Gastrocnemius medialis (tissue), 4 donors: Measurements from ENCODE around the gene CD58. TPM values are rescaled to one million over a fixed set of nuclear protein-coding genes. Genes with fewer than 3 reads are reported as not detected.
"Not testable (repeated sequence)": the region's sequence is repeated elsewhere in the genome, so short reads cannot be mapped to it uniquely, and the experiment has no call there.

Experiments used
- ATAC-seq, 2 donors: fragments of 150-250 bp; one replicate each; pipeline ENCODE4 v1.9.1; 2016
- DNase-seq, 2 donors: peaks; one replicate each; pipeline ENCODE4 v3.0.0-alpha.2; 2019
- H3K27ac ChIP-seq, 4 donors: fragments of 200-600 bp; sonication (generic); 1 replicate in 1 of 4; 2 replicates in 3 of 4; pipeline ENCODE4 v1.5.1; 2016 to 2018; ENCODE audit warnings: mild to moderate bottlenecking in 2 of 4, moderate library complexity in 1 of 4
- H3K27me3 ChIP-seq, 3 donors: fragments of 200-600 bp; sonication (generic) in 2 of 3; 1 replicate in 1 of 3; 2 replicates in 2 of 3; pipeline versions ENCODE4 v1.5.1 to v1.6.0; 2016 to 2019; ENCODE audit warnings: mild to moderate bottlenecking in 1 of 3, moderate library complexity in 1 of 3
- H3K36me3 ChIP-seq, 2 donors: fragments of 200-600 bp; sonication (generic) in 1 of 2; one replicate each; pipeline ENCODE4 v1.5.1; 2017 to 2018
- H3K4me1 ChIP-seq, 2 donors: fragments of 200-600 bp; sonication (generic) in 1 of 2; one replicate each; pipeline ENCODE4 v1.5.1; 2016 to 2017; ENCODE audit warnings: mild to moderate bottlenecking in 2 of 2
- H3K4me3 ChIP-seq, 4 donors: fragments of 200-600 bp; sonication (generic) in 3 of 4; 1 replicate in 1 of 4; 2 replicates in 3 of 4; pipeline ENCODE4 v1.5.1; 2016 to 2019; ENCODE audit warnings: mild to moderate bottlenecking in 2 of 4
- H3K9me3 ChIP-seq, 3 donors: fragments of 200-600 bp; sonication (generic) in 2 of 3; 1 replicate in 1 of 3; 2 replicates in 2 of 3; pipeline ENCODE4 v1.5.1; 2016 to 2019
- POLR2A ChIP-seq, 2 donors: fragments of 450-650 bp; IDR thresholded peaks; one replicate each; pipeline ENCODE4 v1.6.1; 2017; ENCODE audit warnings: antibody characterized with exemption in 2 of 2, mild to moderate bottlenecking in 2 of 2, moderate library complexity in 2 of 2
- in situ Hi-C, 4 donors: fragments of 200-750 bp; cut with MboI; loops; one replicate each; pipeline versions ENCODE4 v1.15.0 to v1.8.0; 2017; ENCODE audit warnings: low sequenced_read_pairs in 4 of 4
- intact Hi-C: fragments of 100-400 bp; cut with DNase I; formaldehyde crosslinking; loops from one replicate; pipeline ENCODE4 v1.15.1; 2023; ENCODE audit warnings: low total_unique reads
- total RNA-seq, 4 donors: library from RNA; depleted of rRNA; stranded (reverse); fragments of >200 nt; gene quantifications; one replicate each; pipeline versions ENCODE4 v1.1.0 to v1.2.3, GENCODE V29; 2016
- TF ChIP-seq, protein P1 (sequence below), 5 experiments: fragments of 450-650 bp in 3 of 5; fragments of 200-600 bp in 2 of 5; sonication (generic) in 2 of 5; IDR thresholded peaks in 4 of 5; conservative IDR thresholded peaks in 1 of 5; 1 replicate in 4 of 5; 2 replicates in 1 of 5; pipeline ENCODE4 v1.5.1; 2016 to 2019; ENCODE audit warnings: antibody characterized with exemption in 5 of 5, mild to moderate bottlenecking in 3 of 5, moderate library complexity in 3 of 5

Gene CD58
- total RNA-seq, 4 donors from 2014 or later = 4.1 to 15.9 (median 10.2) TPM

DNA sequence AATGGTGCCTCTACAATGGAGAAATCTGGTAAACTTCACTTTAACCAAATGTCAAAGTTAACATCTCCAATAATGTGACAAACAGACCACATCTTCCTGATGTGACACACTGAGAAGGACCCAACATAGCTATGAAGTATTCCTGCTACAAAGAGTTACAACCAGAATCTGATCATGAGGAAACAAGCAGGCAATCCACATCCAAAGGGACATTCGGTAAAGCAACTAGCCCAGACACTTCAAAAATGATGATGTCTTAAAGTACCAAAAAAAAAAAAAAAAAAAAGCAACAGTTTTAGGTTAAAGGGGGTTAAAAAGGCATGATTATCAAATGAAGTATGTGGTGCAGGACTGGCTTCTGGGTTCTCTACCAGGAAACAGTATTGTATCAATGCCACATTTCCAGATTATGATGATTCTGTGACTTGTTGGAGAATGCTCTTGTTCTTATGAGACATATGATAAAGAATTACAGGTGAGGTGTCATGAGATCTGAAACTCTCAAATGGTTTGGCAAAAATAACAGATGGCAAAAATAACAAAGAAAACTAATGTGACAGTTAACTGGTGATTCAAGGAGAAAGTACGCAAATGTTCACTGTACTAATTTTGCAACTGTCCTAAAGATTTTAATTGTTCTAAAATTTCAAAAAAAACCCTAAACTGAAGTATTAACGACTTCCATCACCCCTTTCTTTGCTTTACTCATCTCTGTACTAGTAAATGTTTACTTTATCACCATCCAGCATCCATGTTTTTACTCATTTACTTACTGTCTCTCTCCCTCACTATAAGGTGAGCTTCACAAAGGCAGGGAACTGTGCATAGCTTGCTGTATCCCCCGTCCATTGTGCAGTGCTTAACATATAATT is 2.8 kb downstream of the CD58 start:
- Histone ChIP-seq H3K4me1 (peaks cover 11 to 19% of the 10 kb centered on the region in 2 donors), H3K27me3 (no peaks in the 10 kb centered on the region), H3K36me3 (no peaks in the 10 kb centered on the region), H3K9me3 (no peaks in the 10 kb centered on the region), H3K27ac (no peak overlapping the region), H3K4me3 (no peak overlapping the region)
- in situ Hi-C loops = loop anchor here in 1 of 4 donors (10.0 kb wide), 1 partner anchor 487 kb away; no protein-coding TSS in a partner anchor
- intact Hi-C loops = no loop called here
- ATAC-seq = no peak
- no peak for DNase-seq
- TF ChIP-seq POLR2A (IDR thresholded peaks at IDR 0.05) = no peak
- TF ChIP-seq, protein P1, sequence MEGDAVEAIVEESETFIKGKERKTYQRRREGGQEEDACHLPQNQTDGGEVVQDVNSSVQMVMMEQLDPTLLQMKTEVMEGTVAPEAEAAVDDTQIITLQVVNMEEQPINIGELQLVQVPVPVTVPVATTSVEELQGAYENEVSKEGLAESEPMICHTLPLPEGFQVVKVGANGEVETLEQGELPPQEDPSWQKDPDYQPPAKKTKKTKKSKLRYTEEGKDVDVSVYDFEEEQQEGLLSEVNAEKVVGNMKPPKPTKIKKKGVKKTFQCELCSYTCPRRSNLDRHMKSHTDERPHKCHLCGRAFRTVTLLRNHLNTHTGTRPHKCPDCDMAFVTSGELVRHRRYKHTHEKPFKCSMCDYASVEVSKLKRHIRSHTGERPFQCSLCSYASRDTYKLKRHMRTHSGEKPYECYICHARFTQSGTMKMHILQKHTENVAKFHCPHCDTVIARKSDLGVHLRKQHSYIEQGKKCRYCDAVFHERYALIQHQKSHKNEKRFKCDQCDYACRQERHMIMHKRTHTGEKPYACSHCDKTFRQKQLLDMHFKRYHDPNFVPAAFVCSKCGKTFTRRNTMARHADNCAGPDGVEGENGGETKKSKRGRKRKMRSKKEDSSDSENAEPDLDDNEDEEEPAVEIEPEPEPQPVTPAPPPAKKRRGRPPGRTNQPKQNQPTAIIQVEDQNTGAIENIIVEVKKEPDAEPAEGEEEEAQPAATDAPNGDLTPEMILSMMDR (IDR thresholded peaks at IDR 0.05 in 4 of 5, conservative IDR thresholded peaks at IDR 0.05 in 1 of 5) = no peak

DNA sequence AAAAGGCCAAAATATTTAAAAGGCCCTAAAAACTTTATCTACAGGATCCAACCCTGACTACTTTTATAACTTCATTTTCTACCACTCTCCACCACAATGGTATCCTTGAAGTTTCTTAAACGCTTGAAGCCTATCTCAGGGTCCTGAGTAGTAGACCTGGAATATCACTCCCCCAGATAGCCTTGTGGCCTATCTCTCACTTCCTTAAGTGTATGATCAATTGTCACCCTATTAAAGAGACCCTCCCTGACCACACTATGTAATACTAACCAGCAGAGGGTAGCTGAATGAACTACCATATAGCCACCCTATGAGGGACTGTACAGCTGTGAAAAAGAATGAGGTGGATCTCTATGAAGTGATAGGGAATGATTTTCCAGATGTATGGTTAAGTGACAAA is 5.6 kb downstream of the CD58 start:
- H3K27ac ChIP-seq = no peak overlapping the region
- TF ChIP-seq POLR2A (IDR thresholded peaks at IDR 0.05) = no peak
- TF ChIP-seq, protein P1 (IDR thresholded peaks at IDR 0.05 in 4 of 5, conservative IDR thresholded peaks at IDR 0.05 in 1 of 5) = no peak
- intact Hi-C loops = no loop called here
- no peaks in the 10 kb centered on the region for H3K9me3 ChIP-seq
- ATAC-seq (no peak), DNase-seq (no peak)
- no peaks in the 10 kb centered on the region for H3K27me3 ChIP-seq
- H3K36me3 ChIP-seq = no peaks in the 10 kb centered on the region
- no peak overlapping the region for H3K4me3 ChIP-seq
- in situ Hi-C loops = loop anchor here in 1 of 4 donors (10.0 kb wide), 1 partner anchor 490 kb away; no protein-coding TSS in a partner anchor
- H3K4me1 ChIP-seq = peaks cover 4 to 19% of the 10 kb centered on the region in 2 donors

DNA sequence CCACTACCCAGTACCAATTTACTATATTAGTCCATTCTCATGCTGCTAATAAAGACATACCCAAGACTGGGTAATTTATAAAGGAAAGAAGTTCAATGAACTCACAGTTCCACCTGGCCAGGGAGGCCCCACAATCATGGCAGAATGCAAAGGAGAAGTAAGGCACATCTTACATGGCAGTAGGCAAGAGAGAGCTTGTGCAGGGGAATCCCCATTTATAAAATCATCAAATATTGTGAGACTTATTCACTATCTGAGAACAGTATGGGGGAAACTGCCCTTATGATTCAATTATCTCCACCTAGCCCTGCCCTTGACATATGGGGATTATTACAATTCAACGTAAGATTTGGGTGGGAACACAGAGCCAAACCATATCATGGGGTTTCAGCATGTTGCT is 6.4 kb downstream of the CD58 start:
- peaks cover 0 to 14% of the 10 kb centered on the region in 2 donors for H3K4me1 ChIP-seq
- H3K9me3 ChIP-seq = no peaks in the 10 kb centered on the region
- no peak overlapping the region for H3K27ac ChIP-seq
- no peaks in the 10 kb centered on the region for H3K27me3 ChIP-seq
- no peaks in the 10 kb centered on the region for H3K36me3 ChIP-seq
- DNase-seq (no peak), ATAC-seq (no peak)
- H3K4me3 ChIP-seq = no peak overlapping the region
- intact Hi-C loops (no loop called here), in situ Hi-C loops (loop anchor here in 1 of 4 donors (10.0 kb wide), 1 partner anchor 490 kb away; no protein-coding TSS in a partner anchor)
- no peak for TF ChIP-seq POLR2A (IDR thresholded peaks at IDR 0.05)
- TF ChIP-seq, protein P1 (IDR thresholded peaks at IDR 0.05 in 4 of 5, conservative IDR thresholded peaks at IDR 0.05 in 1 of 5) = no peak

DNA sequence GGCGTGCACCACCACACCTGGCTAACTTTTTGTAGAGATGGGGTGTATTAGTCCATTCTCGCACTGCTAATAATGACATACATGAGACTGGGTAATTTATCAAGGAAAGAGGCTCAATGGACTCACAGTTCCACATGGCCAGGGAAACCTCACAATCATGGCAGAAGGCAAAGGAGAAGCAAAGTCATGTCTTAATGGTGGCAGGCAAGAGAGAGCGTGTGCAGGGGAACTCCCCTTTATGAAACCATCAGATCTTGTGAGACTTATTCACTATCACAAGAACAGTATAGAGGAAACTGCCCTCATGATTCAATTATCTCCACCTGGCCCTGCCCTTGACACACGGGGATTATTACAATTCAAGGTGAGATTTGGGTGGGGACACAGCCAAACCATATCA is 8.4 kb downstream of the CD58 start:
- H3K27ac ChIP-seq, H3K27me3 ChIP-seq, intact Hi-C loops, H3K4me3 ChIP-seq, ATAC-seq, H3K9me3 ChIP-seq, H3K36me3 ChIP-seq, DNase-seq, H3K4me1 ChIP-seq: not testable (repeated sequence)
- in situ Hi-C loops = loop anchor here in 1 of 4 donors (10.0 kb wide), 1 partner anchor 492 kb away; no protein-coding TSS in a partner anchor

DNA sequence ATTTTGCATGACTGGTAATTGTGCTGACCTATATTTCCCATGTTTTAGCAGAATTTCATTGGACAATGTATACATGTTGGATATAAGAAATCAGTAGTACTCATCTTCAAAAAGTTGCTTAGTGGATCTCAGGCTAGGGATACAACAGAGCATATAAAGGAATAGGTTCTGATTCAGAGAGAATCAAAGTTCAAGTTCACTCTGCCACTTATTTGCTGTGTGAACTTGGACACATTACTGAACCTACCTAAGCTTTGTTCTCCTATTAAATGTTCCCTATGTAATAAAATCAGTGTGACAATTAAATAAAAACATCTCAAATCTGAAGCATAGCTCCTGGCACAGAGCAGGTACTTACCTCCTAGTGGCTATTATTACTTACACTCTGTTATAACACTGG is 9.3 kb downstream of the CD58 start:
- Histone ChIP-seq H3K4me3 (no peak overlapping the region), H3K27ac (no peak overlapping the region), H3K9me3 (no peaks in the 10 kb centered on the region), H3K4me1 (peaks cover 3 to 5% of the 10 kb centered on the region in 2 donors), H3K36me3 (no peaks in the 10 kb centered on the region), H3K27me3 (no peaks in the 10 kb centered on the region)
- in situ Hi-C loops = loop anchor here in 1 of 4 donors (10.0 kb wide), 1 partner anchor 493 kb away; no protein-coding TSS in a partner anchor
- intact Hi-C loops = no loop called here
- no peak for DNase-seq
- no peak for ATAC-seq
- no peak for TF ChIP-seq POLR2A (IDR thresholded peaks at IDR 0.05)
- TF ChIP-seq, protein P1 (IDR thresholded peaks at IDR 0.05 in 4 of 5, conservative IDR thresholded peaks at IDR 0.05 in 1 of 5) = no peak
